Breast epithelium (tissue), 4 donors: ENCODE data around the gene PTGR3. TPM values are rescaled to one million over a fixed set of nuclear protein-coding genes. Genes with fewer than 3 reads are reported as not detected.

ENCODE experiments used
- DNase-seq, 2 donors: peaks; one replicate each; pipeline ENCODE4 v3.0.0-alpha.2; 2019; ENCODE audit warnings: low spot score in 2 of 2
- H3K27ac ChIP-seq, 2 donors: fragments of 200-600 bp; sonication (generic) in 1 of 2; one replicate each; pipeline ENCODE4 v1.5.1; 2016 to 2019; ENCODE audit warnings: mild to moderate bottlenecking in 1 of 2
- H3K27me3 ChIP-seq, 2 donors: fragments of 200-600 bp; sonication (generic) in 1 of 2; one replicate each; pipeline versions ENCODE4 v1.5.1 to v1.6.0; 2017 to 2019; ENCODE audit warnings: control low read depth in 1 of 2, mild to moderate bottlenecking in 1 of 2
- H3K36me3 ChIP-seq: fragments of 200-600 bp; one replicate; pipeline ENCODE4 v1.5.1; 2019
- H3K4me1 ChIP-seq, 2 donors: fragments of 200-600 bp; sonication (generic); one replicate each; pipeline ENCODE4 v1.5.1; 2016 to 2019; ENCODE audit warnings: control low read depth in 1 of 2
- H3K4me3 ChIP-seq, 3 donors: fragments of 200-600 bp; sonication (generic); 1 replicate in 2 of 3; 2 replicates in 1 of 3; pipeline ENCODE4 v1.5.1; 2016 to 2019; ENCODE audit warnings: mild to moderate bottlenecking in 3 of 3, moderate library complexity in 2 of 3
- H3K9me3 ChIP-seq, 2 donors: fragments of 200-600 bp; sonication (generic) in 1 of 2; one replicate each; pipeline ENCODE4 v1.5.1; 2016 to 2019; ENCODE audit warnings: control low read depth in 1 of 2
- CTCF ChIP-seq, 3 donors: fragments of 450-650 bp; IDR thresholded peaks; one replicate each; pipeline ENCODE4 v1.5.1; 2016 to 2017; ENCODE audit warnings: antibody characterized with exemption in 3 of 3, mild to moderate bottlenecking in 3 of 3, moderate library complexity in 3 of 3
- POLR2A ChIP-seq: fragments of 450-650 bp; IDR thresholded peaks from one replicate; pipeline ENCODE4 v1.6.1; 2016; ENCODE audit warnings: antibody characterized with exemption, mild to moderate bottlenecking, moderate library complexity
- POLR2AphosphoS5 ChIP-seq, 3 donors: sonication (generic); formaldehyde crosslinking; IDR thresholded peaks; one replicate each; pipeline ENCODE4 v1.6.1; 2017; ENCODE audit warnings: antibody characterized with exemption in 3 of 3
- intact Hi-C: fragments of 100-400 bp; cut with DNase I; formaldehyde crosslinking; loops from one replicate; pipeline ENCODE4 v1.15.1; 2023; ENCODE audit warnings: low total_unique reads
- total RNA-seq, 3 donors: library from RNA; depleted of rRNA; stranded (reverse); fragments of >200 nt; gene quantifications; one replicate each; pipeline ENCODE4 v1.1.0, GENCODE V29; 2016

The PTGR3 gene
- total RNA-seq, 3 donors from 2014 or later: 21.3 to 32.9 (median 22.9) TPM

GRCh38 chr18:75218065-75218923 is 9.4 kb upstream of the PTGR3 start:
- no peak for DNase-seq
- Histone ChIP-seq H3K27me3 (no peaks in the 10 kb centered on the region), H3K9me3 (no peaks in the 10 kb centered on the region), H3K27ac (peak overlapping the region in 1 of 2 donors; percentile 36), H3K36me3 (no peaks in the 10 kb centered on the region), H3K4me1 (peaks cover 3 to 7% of the 10 kb centered on the region in 2 donors), H3K4me3 (no peak overlapping the region)
- TF ChIP-seq CTCF (IDR thresholded peaks at IDR 0.05) (no peak), POLR2A (no peak), POLR2AphosphoS5 (IDR thresholded peaks at IDR 0.05) (no peak)
- intact Hi-C loops: no loop called here

GRCh38 chr18:75216911-75217689 is 8.2 kb upstream of the PTGR3 start:
- intact Hi-C loops: no loop called here
- no peak for TF ChIP-seq CTCF (IDR thresholded peaks at IDR 0.05)
- no peak for TF ChIP-seq POLR2A
- no peak for TF ChIP-seq POLR2AphosphoS5 (IDR thresholded peaks at IDR 0.05)
- no peaks in the 10 kb centered on the region for H3K36me3 ChIP-seq
- H3K4me1 ChIP-seq: peaks cover 3 to 7% of the 10 kb centered on the region in 2 donors
- H3K9me3 ChIP-seq: no peaks in the 10 kb centered on the region
- H3K27ac ChIP-seq: peak overlapping the region in 1 of 2 donors; percentile 62
- no peak overlapping the region for H3K4me3 ChIP-seq
- H3K27me3 ChIP-seq: no peaks in the 10 kb centered on the region
- DNase-seq: no peak

- intact Hi-C loops: no loop called here
- Histone ChIP-seq H3K4me3 (peak overlapping the region in 1 of 3 donors; percentile 26), H3K9me3 (no peaks in the 10 kb centered on the region), H3K27me3 (no peaks in the 10 kb centered on the region), H3K4me1 (peaks cover 3 to 7% of the 10 kb centered on the region in 2 donors), H3K27ac (peak overlapping the region in 1 of 2 donors; percentile 62), H3K36me3 (no peaks in the 10 kb centered on the region)
- DNase-seq: no peak
- TF ChIP-seq POLR2AphosphoS5 (IDR thresholded peaks at IDR 0.05): no peak
- TF ChIP-seq CTCF (IDR thresholded peaks at IDR 0.05): no peak
- no peak for TF ChIP-seq POLR2A
These were observed 7.4 kb upstream of the PTGR3 start for GRCh38 chr18:75216212-75216910.

- Histone ChIP-seq H3K9me3 (no peaks in the 10 kb centered on the region), H3K27me3 (no peaks in the 10 kb centered on the region), H3K27ac (peak overlapping the region in 1 of 2 donors; percentile 22), H3K36me3 (no peaks in the 10 kb centered on the region), H3K4me1 (peaks cover under 1 to 3% of the 10 kb centered on the region in 2 donors), H3K4me3 (no peak overlapping the region)
- intact Hi-C loops: no loop called here
- TF ChIP-seq POLR2AphosphoS5 (IDR thresholded peaks at IDR 0.05) (no peak), POLR2A (no peak), CTCF (IDR thresholded peaks at IDR 0.05) (no peak)
- DNase-seq: no peak
These were observed 6.7 kb upstream of the PTGR3 start for GRCh38 chr18:75215663-75216062.
